ENCODE results near the gene SRSF12.
"Not testable (repeated sequence)": the region's sequence is repeated elsewhere in the genome, so short reads cannot be mapped to it uniquely, and the experiment has no call there.

SRSF12 gene

DNA sequence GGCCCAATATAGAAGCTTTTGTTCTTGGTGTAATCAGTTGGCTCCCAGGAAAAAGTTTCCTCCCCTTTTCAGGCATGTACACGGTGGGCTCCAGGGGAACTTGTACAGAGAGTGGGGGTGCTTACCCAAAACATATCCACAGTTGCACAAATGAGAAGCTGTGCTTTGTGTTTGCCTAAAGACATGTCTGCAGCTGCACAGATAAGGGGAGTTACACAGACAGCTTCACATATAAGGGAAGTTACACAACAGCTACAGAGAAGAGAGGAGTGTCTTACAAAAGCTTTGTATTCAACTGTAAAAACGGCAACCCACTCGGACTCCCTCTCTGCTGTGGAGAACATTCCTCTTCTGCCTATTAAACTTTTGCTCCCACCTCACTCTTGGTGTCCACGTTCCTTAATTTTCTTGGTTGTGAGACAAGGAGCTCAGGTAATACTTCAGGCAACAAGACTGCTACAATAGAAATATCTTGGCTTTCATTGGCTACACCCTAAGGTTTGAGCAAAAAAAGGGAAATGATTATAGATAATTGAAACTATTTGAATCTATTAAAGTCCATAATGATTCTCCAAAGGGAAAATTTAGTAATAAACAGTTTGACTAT lies 44.8 kb downstream of the SRSF12 start:
- Histone ChIP-seq H3K27ac (ENCODE audit: low read depth, low read length) (no peak overlapping the region), H3K27me3 (ENCODE audit: control insufficient read depth in 1 of 2, insufficient read depth in 2 of 2, low read length in 2 of 2) (no peaks in the 10 kb centered on the region), H3K4me3 (ENCODE audit: low read depth in 1 of 2, low read length in 2 of 2) (no peak overlapping the region), H3K36me3 (ENCODE audit: control insufficient read depth in 1 of 2, insufficient read depth in 2 of 2, low read length in 2 of 2) (no peaks in the 10 kb centered on the region), H3K4me1 (ENCODE audit: control insufficient read depth in 1 of 2, insufficient read depth in 2 of 2, low read length in 2 of 2) (peaks cover 0 to 8% of the 10 kb centered on the region in 2 donors), H3K9me3 (ENCODE audit: control insufficient read depth in 1 of 2, low read length in 2 of 2) (no peaks in the 10 kb centered on the region), H3K9ac (ENCODE audit: low read depth in 1 of 2, low read length in 2 of 2) (no peak overlapping the region)

GRCh38 chr6:89071036-89071435 lies 46.8 kb downstream of the SRSF12 start:
- H3K9ac ChIP-seq (ENCODE audit: low read depth in 1 of 2, low read length in 2 of 2) = no peak overlapping the region
- H3K4me3 ChIP-seq (ENCODE audit: low read depth in 1 of 2, low read length in 2 of 2) = no peak overlapping the region
- peaks cover 0 to 13% of the 10 kb centered on the region in 2 donors for H3K4me1 ChIP-seq (ENCODE audit: control insufficient read depth in 1 of 2, insufficient read depth in 2 of 2, low read length in 2 of 2)
- no peaks in the 10 kb centered on the region for H3K27me3 ChIP-seq (ENCODE audit: control insufficient read depth in 1 of 2, insufficient read depth in 2 of 2, low read length in 2 of 2)
- H3K36me3 ChIP-seq (ENCODE audit: control insufficient read depth in 1 of 2, insufficient read depth in 2 of 2, low read length in 2 of 2) = no peaks in the 10 kb centered on the region
- no peaks in the 10 kb centered on the region for H3K9me3 ChIP-seq (ENCODE audit: control insufficient read depth in 1 of 2, low read length in 2 of 2)
- H3K27ac ChIP-seq (ENCODE audit: low read depth, low read length) = no peak overlapping the region

GRCh38 chr6:89069536-89070163 lies 48.2 kb downstream of the SRSF12 start:
- Histone ChIP-seq H3K27me3 (ENCODE audit: control insufficient read depth in 1 of 2, insufficient read depth in 2 of 2, low read length in 2 of 2) (no peaks in the 10 kb centered on the region), H3K4me3 (ENCODE audit: low read depth in 1 of 2, low read length in 2 of 2) (no peak overlapping the region), H3K27ac (ENCODE audit: low read depth, low read length) (no peak overlapping the region), H3K9me3 (ENCODE audit: control insufficient read depth in 1 of 2, low read length in 2 of 2) (no peaks in the 10 kb centered on the region), H3K4me1 (ENCODE audit: control insufficient read depth in 1 of 2, insufficient read depth in 2 of 2, low read length in 2 of 2) (peaks cover 0 to 13% of the 10 kb centered on the region in 2 donors), H3K9ac (ENCODE audit: low read depth in 1 of 2, low read length in 2 of 2) (no peak overlapping the region), H3K36me3 (ENCODE audit: control insufficient read depth in 1 of 2, insufficient read depth in 2 of 2, low read length in 2 of 2) (no peaks in the 10 kb centered on the region)

GRCh38 chr6:89068695-89069094 lies 49.2 kb downstream of the SRSF12 start:
- Histone ChIP-seq H3K36me3 (ENCODE audit: control insufficient read depth in 1 of 2, insufficient read depth in 2 of 2, low read length in 2 of 2) (no peaks in the 10 kb centered on the region), H3K4me3 (ENCODE audit: low read depth in 1 of 2, low read length in 2 of 2) (no peak overlapping the region), H3K27me3 (ENCODE audit: control insufficient read depth in 1 of 2, insufficient read depth in 2 of 2, low read length in 2 of 2) (no peaks in the 10 kb centered on the region)

GRCh38 chr6:89067796-89068195 lies 50.1 kb downstream of the SRSF12 start:
- Histone ChIP-seq H3K27me3 (ENCODE audit: control insufficient read depth in 1 of 2, insufficient read depth in 2 of 2, low read length in 2 of 2) (no peaks in the 10 kb centered on the region), H3K27ac (ENCODE audit: low read depth, low read length) (no peak overlapping the region)

More at GRCh38 chr6:89068695-89069094, 49.2 kb downstream of the SRSF12 start:
- H3K4me1 ChIP-seq (ENCODE audit: control insufficient read depth in 1 of 2, insufficient read depth in 2 of 2, low read length in 2 of 2) = peaks cover 0 to 13% of the 10 kb centered on the region in 2 donors
- no peak overlapping the region for H3K9ac ChIP-seq (ENCODE audit: low read depth in 1 of 2, low read length in 2 of 2)
- no peaks in the 10 kb centered on the region for H3K9me3 ChIP-seq (ENCODE audit: control insufficient read depth in 1 of 2, low read length in 2 of 2)
- H3K27ac ChIP-seq (ENCODE audit: low read depth, low read length) = no peak overlapping the region

GRCh38 chr6:89066940-89067646 lies 50.8 kb downstream of the SRSF12 start:
- H3K27me3 ChIP-seq (ENCODE audit: control insufficient read depth in 1 of 2, insufficient read depth in 2 of 2, low read length in 2 of 2) = no peaks in the 10 kb centered on the region
- no peak overlapping the region for H3K9ac ChIP-seq (ENCODE audit: low read depth in 1 of 2, low read length in 2 of 2)
- peaks cover 0 to 13% of the 10 kb centered on the region in 2 donors for H3K4me1 ChIP-seq (ENCODE audit: control insufficient read depth in 1 of 2, insufficient read depth in 2 of 2, low read length in 2 of 2)
- H3K36me3 ChIP-seq (ENCODE audit: control insufficient read depth in 1 of 2, insufficient read depth in 2 of 2, low read length in 2 of 2) = no peaks in the 10 kb centered on the region
- no peak overlapping the region for H3K27ac ChIP-seq (ENCODE audit: low read depth, low read length)
- no peaks in the 10 kb centered on the region for H3K9me3 ChIP-seq (ENCODE audit: control insufficient read depth in 1 of 2, low read length in 2 of 2)
- H3K4me3 ChIP-seq (ENCODE audit: low read depth in 1 of 2, low read length in 2 of 2) = no peak overlapping the region

More at GRCh38 chr6:89067796-89068195, 50.1 kb downstream of the SRSF12 start:
- H3K4me1 ChIP-seq (ENCODE audit: control insufficient read depth in 1 of 2, insufficient read depth in 2 of 2, low read length in 2 of 2) = peaks cover 0 to 13% of the 10 kb centered on the region in 2 donors
- no peaks in the 10 kb centered on the region for H3K9me3 ChIP-seq (ENCODE audit: control insufficient read depth in 1 of 2, low read length in 2 of 2)
- H3K36me3 ChIP-seq (ENCODE audit: control insufficient read depth in 1 of 2, insufficient read depth in 2 of 2, low read length in 2 of 2) = no peaks in the 10 kb centered on the region
- H3K9ac ChIP-seq (ENCODE audit: low read depth in 1 of 2, low read length in 2 of 2) = no peak overlapping the region
- no peak overlapping the region for H3K4me3 ChIP-seq (ENCODE audit: low read depth in 1 of 2, low read length in 2 of 2)

GRCh38 chr6:89066121-89066520 lies 51.8 kb downstream of the SRSF12 start:
- H3K36me3 ChIP-seq (ENCODE audit: control insufficient read depth in 1 of 2, insufficient read depth in 2 of 2, low read length in 2 of 2); H3K27ac ChIP-seq (ENCODE audit: low read depth, low read length); H3K27me3 ChIP-seq (ENCODE audit: control insufficient read depth in 1 of 2, insufficient read depth in 2 of 2, low read length in 2 of 2); H3K4me3 ChIP-seq (ENCODE audit: low read depth in 1 of 2, low read length in 2 of 2); H3K9me3 ChIP-seq (ENCODE audit: control insufficient read depth in 1 of 2, low read length in 2 of 2); H3K9ac ChIP-seq (ENCODE audit: low read depth in 1 of 2, low read length in 2 of 2): not testable (repeated sequence)
- peaks cover 0 to 11% of the 10 kb centered on the region in 2 donors for H3K4me1 ChIP-seq (ENCODE audit: control insufficient read depth in 1 of 2, insufficient read depth in 2 of 2, low read length in 2 of 2)

DNA sequence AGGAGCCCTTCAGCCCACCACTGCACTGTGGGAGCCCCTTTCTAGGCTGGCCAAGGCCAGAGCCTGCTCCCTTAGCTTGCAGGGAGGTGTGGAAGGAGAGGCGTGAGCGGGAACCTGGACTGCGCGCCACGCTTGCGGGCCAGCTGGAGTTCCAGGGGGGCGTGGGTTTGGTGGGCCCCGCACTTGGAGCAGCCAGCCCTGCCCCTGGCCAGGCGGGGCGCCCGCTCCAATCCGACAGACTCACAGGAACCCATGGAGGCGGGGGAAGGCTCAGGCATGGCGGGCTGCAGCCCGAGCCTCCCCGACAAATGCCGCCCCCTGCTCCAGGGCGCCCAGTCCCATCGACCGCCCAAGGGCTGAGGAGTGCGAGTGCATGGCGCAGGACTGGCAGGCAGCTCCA lies 52.9 kb downstream of the SRSF12 start:
- not testable (repeated sequence) for H3K4me1 ChIP-seq (ENCODE audit: control insufficient read depth in 1 of 2, insufficient read depth in 2 of 2, low read length in 2 of 2); H3K27ac ChIP-seq (ENCODE audit: low read depth, low read length); H3K36me3 ChIP-seq (ENCODE audit: control insufficient read depth in 1 of 2, insufficient read depth in 2 of 2, low read length in 2 of 2); H3K4me3 ChIP-seq (ENCODE audit: low read depth in 1 of 2, low read length in 2 of 2); H3K9ac ChIP-seq (ENCODE audit: low read depth in 1 of 2, low read length in 2 of 2); H3K27me3 ChIP-seq (ENCODE audit: control insufficient read depth in 1 of 2, insufficient read depth in 2 of 2, low read length in 2 of 2); H3K9me3 ChIP-seq (ENCODE audit: control insufficient read depth in 1 of 2, low read length in 2 of 2)

- Histone ChIP-seq H3K36me3 (ENCODE audit: control insufficient read depth in 1 of 2, insufficient read depth in 2 of 2, low read length in 2 of 2) (no peaks in the 10 kb centered on the region), H3K27me3 (ENCODE audit: control insufficient read depth in 1 of 2, insufficient read depth in 2 of 2, low read length in 2 of 2) (no peaks in the 10 kb centered on the region), H3K27ac (ENCODE audit: low read depth, low read length) (no peak overlapping the region), H3K4me1 (ENCODE audit: control insufficient read depth in 1 of 2, insufficient read depth in 2 of 2, low read length in 2 of 2) (peaks cover 0 to 4% of the 10 kb centered on the region in 2 donors), H3K4me3 (ENCODE audit: low read depth in 1 of 2, low read length in 2 of 2) (no peak overlapping the region), H3K9me3 (ENCODE audit: control insufficient read depth in 1 of 2, low read length in 2 of 2) (no peaks in the 10 kb centered on the region), H3K9ac (ENCODE audit: low read depth in 1 of 2, low read length in 2 of 2) (no peak overlapping the region)
These were observed 54.0 kb downstream of the SRSF12 start for GRCh38 chr6:89063881-89064280.

DNA sequence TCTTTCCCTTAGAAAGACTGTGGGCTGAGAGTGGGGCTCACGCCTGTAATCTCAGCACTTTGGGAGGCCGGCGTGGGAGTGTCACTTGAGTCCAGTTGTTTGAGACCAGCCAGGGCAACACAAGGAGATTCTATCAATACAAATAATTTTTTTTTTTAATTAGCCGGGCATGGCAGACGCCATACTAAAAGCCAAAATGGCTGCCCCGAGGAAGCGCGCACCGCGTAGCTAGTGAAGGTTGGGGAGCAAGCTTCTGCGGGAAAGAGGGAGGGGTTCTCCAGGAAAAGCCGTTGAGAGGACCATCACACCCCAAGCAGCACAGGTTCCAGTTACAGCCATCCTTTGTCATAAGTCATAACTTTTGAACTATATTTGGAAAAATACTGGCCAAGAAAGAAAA lies 58.6 kb downstream of the SRSF12 start:
- Histone ChIP-seq H3K4me3 (ENCODE audit: low read depth in 1 of 2, low read length in 2 of 2) (no peak overlapping the region), H3K4me1 (ENCODE audit: control insufficient read depth in 1 of 2, insufficient read depth in 2 of 2, low read length in 2 of 2) (no peaks in the 10 kb centered on the region), H3K9me3 (ENCODE audit: control insufficient read depth in 1 of 2, low read length in 2 of 2) (no peaks in the 10 kb centered on the region), H3K9ac (ENCODE audit: low read depth in 1 of 2, low read length in 2 of 2) (no peak overlapping the region), H3K36me3 (ENCODE audit: control insufficient read depth in 1 of 2, insufficient read depth in 2 of 2, low read length in 2 of 2) (no peaks in the 10 kb centered on the region), H3K27me3 (ENCODE audit: control insufficient read depth in 1 of 2, insufficient read depth in 2 of 2, low read length in 2 of 2) (no peaks in the 10 kb centered on the region), H3K27ac (ENCODE audit: low read depth, low read length) (no peak overlapping the region)
